HG03442 (cell line): ENCODE measurements around the gene PDE4D.

ENCODE experiments used
- ATAC-seq: cut with Tn5 transposase; IDR thresholded peaks from one replicate; pipeline ENCODE4 v1.9.1; 2021; ENCODE audit warnings: mild to moderate bottlenecking, moderate library complexity; ENCODE audit not compliant: unreplicated experiment

PDE4D gene

DNA sequence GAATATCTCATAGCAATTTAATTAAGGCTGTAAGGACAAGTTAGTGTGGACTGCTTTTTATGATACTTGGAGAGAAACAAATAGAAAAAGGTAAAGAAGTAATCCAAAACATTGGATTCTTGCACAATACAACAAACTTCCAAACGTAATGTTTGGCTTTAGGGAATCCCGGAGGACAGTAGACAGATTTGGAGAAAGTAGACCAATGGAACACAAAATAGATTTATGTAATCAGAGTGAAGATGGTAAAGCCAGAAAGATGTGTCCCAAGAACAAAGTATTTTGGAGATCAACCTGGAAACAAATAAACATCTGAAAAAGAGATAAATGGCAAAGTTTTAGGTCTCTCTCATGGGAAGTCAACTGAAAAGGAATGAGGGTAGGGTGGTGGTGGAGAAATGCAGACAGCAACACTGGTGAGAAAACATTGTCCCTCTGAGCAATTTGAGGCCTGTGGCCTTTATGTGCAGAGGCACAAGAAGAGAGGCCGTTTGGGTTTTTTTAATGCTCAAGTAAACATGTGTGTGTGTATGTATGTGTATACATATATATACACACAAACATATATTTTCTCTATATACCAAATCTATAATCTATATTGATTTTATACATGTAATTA, 620.6 kb downstream of the PDE4D start:
- ATAC-seq, result no peak

DNA sequence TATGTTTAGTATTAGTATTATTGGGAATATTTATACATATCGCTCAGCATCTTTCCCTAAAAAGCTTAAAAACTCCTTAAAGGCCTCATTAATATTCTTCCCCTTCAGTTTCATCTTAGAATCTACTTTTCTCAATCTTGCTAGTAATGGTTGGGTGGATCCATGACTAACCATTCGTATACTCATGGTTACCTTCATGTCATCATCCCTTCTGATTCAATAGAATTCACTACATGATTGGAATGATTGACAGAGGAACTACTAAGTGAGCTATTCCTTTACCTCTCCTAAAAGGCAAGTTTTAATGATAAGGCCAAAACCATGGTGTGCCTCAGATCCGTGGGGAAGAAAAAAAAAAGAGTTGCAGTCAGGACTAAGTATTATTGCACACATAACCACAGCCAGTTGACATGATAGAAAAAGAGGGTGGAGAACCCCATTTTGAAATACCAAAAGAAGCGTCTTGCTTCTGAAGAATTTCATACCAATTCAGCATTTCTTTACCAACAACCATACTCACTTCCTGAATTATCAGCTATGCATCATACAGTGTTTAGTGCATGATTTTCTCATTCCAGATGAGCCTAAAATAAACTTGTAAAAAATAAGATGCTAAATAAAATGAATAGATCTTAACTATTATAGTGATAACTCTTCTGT, 624.6 kb downstream of the PDE4D start:
- no peak for ATAC-seq

DNA sequence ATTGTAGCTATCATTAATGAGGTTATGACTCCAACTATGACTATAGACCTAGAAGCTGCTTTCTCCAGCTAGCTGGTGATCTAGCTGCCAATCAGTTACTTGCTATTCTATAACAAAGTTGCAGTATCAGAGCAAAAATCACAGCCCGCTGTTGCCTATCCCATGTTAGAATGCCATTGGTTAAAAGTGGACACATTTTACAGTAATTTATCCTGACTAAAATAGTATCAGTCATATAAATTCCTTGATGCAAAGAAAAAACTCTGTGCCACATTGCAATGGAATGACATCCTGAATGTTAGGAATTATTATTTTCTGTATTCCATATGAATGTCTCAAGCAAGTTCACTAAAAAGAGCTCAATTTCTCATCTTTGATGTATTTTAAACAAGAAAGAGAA, 626.5 kb downstream of the PDE4D start:
- no peak for ATAC-seq

DNA sequence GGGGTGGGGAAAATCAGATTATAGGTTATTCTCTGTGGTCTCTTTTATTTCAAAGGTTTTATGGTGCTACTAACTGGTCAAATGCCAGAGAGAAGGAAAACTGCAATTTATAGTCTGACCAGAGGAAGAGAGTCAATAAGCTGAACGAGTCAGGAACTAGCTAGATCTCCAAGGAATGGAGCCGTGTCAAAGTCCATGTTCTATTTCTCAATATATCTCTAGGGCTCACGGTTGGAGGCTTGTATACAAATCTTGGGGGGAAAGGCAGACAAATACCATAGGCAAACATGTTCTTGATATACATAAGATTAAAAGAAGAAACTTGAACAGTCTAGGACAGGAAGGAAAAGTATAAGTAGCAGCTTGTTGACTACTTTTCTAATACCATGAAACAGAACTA, 627.1 kb downstream of the PDE4D start:
- ATAC-seq, result no peak

DNA sequence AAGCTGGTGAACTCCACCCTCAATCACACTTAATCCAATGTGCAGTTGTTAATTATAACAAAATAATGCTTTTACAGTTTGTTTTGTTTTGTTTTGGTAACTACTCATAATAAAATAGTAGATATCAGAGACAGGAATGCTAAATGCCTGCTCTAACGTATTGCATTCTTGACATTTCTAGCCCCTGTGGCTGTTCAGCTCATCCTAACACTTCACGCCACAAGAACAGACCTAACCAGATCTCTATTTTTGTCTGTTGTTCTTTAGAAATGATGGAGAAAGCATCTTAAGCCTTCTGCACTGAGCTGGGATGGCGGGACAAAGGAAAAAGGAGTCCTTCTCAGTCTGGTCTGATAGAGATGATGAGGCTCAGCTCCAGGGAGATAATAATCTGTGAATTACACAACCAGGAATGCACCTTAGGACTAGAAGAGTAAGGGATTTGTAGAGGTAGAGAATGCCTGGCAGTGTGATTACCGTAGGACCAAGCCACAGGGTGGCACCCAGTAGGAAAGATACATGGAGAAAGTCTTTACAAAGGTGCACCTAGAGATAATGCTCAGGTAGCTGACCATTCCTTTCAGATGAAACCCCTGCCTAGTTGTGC, 628.8 kb downstream of the PDE4D start:
- no peak for ATAC-seq

DNA sequence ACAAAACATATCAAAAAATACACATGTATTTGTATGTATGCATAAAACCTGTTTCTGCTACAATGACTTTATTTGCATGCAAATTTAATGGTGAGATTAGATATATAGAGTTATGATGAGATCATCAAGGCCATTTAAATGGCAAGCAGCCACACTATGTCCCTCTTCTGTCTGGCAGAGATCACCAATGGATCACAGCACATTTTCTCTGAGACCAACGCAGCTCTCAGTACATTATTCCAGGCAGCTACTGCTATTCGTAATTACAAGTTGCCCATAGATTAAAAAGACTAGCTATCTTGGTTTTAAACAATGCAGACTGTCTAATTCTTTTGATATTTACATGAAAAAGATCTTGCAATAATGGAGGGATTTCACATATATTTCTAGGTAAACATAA, 629.5 kb downstream of the PDE4D start:
- ATAC-seq, result no peak

DNA sequence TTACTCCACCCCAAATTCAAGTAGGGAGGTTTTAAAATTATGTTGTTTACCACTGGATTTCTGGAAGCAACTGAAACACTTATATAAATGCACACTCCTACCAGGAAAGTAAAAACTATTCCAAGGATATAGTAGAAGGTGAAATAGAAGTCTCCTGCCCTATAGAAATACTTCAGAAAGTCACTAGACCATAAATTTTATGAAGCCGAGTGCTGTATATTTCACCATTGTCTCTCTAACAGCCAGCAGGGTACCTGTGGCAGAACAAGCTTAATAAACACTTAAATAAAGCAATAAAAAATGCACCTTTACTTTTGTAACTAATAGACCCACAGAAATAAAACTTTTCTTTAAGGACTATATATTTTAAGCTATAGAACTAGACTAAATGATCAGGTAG, 631.6 kb downstream of the PDE4D start:
- ATAC-seq, result no peak

DNA sequence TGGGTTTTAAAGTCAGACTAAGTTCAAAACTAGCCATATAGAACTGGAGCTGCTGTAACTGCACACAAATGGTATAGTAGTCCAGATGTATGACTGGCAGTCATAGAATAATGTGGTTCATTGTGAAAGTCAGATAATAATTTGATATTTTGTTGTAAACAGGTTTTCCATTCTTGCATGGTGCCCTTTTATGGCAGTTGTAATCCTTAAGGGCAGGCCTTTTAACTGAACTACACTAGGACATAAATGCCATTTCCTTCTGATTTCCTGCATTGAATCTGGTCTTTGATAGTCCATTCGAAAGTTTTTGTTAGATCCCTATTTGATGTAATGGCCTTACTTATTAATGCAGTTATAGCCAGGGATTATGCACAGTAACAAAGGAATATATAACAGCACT, 632.6 kb downstream of the PDE4D start:
- ATAC-seq, result no peak

DNA sequence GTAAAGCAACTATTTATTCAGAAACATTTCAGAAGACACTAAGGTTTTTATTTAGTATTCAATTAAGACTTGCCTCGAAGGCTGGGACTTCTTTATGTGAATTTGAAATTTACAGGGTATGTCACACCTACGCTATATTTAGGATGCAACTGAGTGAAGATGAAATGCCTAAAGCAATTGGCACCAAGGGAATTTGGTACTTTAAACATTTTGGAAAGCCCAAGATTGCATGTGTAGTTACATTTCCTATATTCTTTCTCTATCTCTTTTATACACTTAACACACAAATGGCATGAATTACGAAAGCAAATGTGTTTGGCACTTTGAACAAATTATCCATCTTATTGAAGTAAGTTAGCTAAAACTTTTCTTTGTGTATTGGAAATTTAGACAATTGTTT, 633.3 kb downstream of the PDE4D start:
- no peak for ATAC-seq

DNA sequence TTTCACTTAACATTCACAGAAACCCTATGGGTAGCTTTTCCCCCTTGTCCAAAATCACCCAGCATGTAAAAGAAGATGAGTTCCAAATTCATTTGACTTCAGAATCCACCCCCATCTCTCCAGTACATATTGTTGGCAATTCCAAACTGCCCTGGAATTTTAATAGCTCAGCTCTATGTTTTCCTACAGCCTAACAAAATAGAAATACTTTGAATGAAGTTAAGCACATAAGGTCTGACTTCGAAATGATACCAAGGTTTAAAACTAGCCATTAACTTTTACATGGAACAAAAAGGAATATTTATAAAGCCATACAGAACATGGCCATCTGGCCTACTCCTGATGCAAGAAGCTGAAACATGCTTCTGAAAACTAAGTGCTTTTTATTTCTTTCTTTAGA, 634.3 kb downstream of the PDE4D start:
- ATAC-seq, result no peak

DNA sequence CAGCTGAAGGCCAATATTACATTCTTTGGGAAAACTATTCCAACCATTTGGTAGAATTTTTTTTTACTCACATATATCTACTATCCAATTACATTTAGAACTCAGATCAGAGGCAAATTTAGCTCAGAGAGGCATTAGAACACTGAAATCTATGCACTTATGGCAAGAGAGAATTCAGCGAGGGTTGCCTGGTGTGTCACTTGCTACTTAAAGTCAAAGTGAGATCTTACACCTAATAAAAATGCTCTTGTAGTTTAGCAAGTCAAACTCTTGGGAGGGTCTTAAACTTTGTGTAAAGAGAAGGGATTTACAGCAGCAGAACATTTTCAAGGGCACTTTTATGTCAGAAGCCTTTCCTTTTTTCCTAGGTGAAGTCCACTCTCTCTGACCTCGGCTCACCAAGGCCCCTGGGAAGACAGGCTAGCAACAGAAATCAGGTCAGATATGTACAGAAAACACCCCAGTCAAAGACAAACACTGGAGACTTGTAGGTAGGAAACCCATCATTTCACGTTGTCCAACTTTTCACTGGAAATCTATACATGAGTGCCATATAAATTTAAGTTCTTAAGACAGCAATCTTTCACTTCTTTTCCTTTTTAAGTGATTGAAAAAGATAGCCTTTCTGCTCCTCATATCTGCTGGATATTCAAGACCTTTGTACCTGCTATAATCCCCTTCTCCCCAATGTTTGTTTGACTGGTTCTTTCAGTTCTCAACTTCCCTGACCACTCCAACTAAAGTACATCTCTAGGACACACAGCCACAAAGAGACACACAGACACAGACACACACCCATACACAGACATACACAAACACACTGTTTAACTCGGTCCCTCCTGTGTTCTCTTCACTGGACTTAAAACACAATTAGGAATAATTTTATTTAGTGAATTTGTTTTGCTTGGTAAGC, 635.8 kb downstream of the PDE4D start:
- ATAC-seq, result no peak

DNA sequence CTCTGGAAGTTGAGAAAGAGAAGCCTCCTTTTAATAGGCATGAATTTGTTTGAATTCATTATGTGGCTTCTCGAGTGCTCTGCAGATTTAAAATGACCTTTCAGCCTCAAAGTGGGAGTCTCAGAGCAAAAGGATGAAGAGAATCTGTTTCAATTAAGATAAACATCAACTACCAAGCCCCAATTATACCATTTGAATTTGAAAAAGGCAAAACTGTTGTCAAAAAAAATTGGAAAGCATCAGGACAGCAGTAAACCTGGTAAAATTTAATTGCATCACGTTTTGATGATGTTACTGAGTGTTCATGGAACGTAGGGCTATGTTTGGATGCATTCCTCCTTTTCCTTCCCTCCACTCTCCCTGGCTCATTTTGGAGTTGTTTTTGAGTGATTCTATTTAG, 637.2 kb downstream of the PDE4D start:
- ATAC-seq, result no peak

DNA sequence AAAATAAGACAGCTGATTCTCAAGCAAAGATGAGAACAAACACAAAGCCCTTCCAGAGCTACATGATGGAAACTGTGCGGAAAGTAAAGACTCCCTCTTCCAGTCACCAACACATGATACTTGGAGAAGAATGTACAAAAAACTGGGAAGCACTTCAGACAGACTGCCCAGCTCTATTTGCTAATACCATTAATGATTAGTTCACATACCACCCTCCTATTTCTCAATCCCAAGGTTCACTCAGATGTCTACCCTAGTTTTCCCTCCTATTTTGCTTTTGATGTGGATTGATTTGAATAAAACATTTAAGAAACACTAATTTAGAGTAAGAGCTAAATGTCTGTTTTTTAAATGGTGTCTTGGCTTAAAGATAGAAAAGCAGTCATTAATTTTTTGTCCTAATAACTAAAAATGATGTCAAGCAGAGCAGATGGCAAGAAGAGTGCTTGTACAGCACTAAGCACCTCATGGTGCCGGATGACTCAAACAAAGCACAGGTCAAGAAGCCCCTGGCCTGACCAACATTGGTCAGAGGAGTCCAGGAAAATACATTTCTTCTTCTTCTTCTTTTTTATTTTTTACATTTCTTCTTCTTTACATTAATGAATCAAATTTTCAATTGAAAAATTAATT, 639.4 kb downstream of the PDE4D start:
- ATAC-seq, result no peak

DNA sequence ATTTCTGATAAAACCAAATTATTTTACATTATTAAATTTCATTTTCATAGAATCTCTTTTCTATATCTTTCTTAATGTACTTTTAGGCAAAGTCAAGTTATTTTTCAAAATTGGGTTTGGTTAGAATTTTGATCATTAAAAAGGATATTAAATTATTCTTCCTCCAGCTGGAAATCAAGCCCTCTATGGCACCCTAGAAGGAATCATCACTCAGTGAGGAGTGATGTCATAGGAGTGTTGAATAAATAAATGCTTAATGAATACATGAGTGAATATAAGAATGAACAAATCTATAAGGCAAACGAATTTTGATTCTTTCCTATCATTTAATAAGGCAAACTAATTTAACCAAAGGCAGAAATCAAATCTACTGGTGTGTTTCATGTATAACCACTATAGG, 639.9 kb downstream of the PDE4D start:
- no peak for ATAC-seq

DNA sequence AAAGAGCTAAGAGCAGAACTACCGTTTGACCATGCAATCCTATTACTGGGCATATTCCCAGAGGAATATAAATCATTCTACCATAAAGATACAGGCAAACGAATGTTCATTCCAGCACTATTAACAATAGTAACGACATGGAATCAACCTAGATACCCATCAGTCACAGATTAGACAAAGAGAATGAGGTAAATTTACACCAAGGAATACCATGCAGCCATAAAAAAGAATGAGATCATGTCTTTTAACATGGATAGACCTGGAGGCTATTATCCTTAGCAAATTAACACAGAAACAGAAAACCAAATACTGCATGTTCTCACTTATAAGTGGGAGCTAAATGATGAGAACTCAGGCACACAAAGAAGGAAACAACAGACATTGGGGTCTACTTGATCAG, 641.9 kb downstream of the PDE4D start:
- no peak for ATAC-seq

DNA sequence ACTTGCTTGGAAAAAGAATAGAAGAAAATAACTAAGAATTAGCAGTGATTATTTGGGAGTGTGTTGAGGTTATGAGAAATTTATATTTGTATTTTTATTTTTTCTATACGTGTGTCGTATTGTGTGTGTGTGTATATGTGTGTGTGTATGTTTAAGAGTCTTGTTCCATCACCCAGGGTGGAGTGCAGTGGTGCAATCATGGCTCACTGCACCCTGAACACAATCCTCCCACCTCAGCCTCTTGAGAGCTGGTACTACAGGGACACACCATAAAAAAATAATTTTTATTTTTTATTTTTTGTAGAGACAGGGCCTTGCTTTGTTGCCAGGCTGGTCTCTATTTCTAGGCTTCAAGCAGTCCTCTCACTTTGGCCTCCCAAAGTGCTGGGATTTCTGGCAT, 643.8 kb downstream of the PDE4D start:
- ATAC-seq, result no peak

DNA sequence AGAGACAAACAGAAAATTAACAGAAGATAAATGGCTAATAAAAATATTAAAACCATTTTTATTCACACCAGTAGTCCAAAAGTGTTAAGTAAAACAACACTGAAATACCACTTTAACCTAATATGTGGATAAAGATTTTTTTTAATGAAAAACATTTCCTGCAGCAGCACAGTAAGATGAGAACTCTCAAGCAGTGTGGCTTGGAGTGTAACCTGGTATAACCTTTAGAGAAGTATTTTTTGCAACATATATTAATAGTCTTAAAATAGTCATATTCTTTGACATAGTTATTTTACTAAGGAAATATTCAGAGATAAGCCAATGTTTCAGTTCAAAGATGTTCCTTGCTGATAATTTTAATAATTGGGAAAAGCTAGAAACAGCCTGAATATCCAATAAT, 644.4 kb downstream of the PDE4D start:
- ATAC-seq, result no peak

DNA sequence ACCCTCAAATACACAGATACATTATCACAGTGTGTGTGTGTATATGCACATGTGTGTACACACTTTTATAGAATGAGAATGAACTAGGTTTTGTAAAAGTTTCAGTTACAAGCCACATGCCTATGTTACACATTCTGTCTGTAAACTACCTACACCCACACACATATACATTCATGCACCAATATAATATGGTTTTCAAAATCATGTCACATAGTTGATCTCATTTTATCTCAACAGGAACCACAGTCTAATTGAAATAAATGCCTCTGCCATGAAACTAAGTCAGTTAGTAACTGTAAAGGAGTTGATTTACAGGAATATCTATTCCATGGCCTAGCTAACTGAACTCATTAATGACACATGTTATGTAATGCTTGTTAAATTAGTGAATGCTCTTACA, 646.6 kb downstream of the PDE4D start:
- ATAC-seq, result no peak

DNA sequence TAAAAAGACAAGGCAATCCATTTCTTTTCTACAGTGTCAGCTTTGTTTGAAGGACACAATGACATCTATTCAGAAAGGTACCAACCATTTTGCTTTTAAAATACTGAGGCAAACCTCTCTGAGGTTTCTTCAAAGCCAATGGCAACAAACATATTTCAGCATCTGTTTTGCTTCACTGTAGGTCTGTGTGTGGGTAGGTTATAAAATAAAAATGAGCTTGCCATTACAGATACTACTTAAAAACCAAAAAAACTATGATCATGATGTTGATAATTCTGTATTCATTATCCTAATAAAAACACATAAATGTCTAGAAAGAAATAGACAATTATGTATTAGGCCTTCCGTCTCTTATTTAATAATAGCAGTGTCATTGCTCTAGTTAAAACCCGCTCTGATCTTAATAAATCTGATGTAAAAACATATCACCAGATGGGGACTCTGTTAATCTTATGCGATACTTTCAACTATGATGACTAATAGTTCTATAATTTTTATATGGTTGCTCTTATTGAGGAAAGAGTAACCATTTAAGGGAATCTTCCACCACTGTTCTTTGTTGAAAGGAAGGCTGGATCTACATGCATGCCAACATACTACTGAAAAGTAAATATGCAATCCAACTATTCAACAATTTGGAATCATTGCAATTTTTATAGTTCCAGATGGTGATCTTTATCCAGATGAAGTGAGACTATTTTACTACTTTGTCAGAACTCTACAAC, 647.2 kb downstream of the PDE4D start:
- ATAC-seq, result no peak

DNA sequence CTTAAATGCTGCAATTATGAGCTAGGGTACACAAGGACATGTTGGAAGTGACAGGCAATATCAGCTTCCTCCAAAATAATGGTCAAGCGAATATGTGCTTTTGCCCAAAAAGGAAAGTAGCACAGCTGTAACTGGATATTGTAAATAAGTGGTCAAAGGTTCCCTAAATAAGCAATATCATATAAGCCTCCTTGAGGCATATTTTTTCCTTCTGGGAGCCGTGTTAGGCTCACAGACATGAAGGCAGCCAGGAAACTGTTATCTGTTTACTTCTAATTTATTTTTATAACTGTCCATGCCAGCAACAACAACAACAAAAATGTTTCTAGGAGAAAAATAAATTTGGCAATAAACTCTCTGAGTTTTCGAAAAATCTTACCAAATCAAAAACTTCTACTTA, 648.3 kb downstream of the PDE4D start:
- no peak for ATAC-seq

DNA sequence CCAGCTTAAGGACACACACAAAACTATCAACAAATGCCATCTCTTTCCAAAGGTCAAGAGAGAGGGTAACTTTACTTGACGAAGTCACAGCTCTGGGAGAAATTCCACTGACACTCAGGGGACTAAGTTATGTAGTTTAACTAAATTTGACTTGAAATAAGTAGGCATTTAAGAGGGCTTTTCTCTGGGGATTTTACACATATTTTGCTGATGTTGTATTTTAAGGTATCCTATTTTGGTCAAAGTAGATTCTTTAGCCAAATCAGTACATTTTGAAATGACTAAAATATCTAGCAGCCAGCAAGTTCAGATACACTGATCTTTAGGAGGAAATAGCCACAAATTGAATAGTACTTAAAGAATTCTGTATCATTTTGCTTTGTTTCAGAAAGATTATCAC, 652.0 kb downstream of the PDE4D start:
- no peak for ATAC-seq
